ENCODE data around the gene MTERF1. TPM values are rescaled to one million over a fixed set of nuclear protein-coding genes. Genes with fewer than 3 reads are reported as not detected.

The MTERF1 gene
- total RNA-seq, 1 experiment from 2014 or later, result 13.1 TPM

DNA sequence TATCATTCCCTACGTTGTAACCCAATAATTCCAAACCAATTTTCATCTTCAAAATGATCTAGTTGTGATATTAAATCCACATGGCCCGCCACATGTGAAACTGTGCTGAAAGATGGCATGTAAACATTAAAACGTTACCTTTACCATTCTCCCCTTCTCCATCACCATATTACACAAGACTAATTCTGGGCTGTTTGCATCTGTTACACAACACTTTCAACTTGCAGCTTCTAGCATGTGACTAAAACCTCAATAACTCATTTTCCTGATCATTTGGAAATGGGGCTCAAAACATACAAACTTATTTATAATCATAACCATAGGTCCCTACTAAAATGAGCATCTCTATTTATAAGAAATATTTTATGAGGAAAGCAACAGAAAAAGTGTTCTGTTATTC is 4.7 kb downstream of the MTERF1 start:
- intact Hi-C loops (cut with micrococcal nuclease), result no loop called here
- ChIA-PET CTCF (no interaction called here), POLR2A (no interaction called here)

More for the DNA sequence above, 4.7 kb downstream of the MTERF1 start:
- no peak for DNase-seq (ENCODE audit: low read depth, low spot score)
- ATAC-seq, result no peak
- Histone ChIP-seq H4K20me1 (ENCODE audit: insufficient read depth) (no peaks in the 10 kb centered on the region), H3K9ac (ENCODE audit: low read length) (no peak overlapping the region), H3K79me2 (ENCODE audit: insufficient read depth, low read length) (peaks cover 80% of the 10 kb centered on the region), H2AFZ (ENCODE audit: low read depth, low read length, poor library complexity, severe bottlenecking) (no peak overlapping the region), H3K4me1 (ENCODE audit: control insufficient read depth in 1 of 2, insufficient read depth in 2 of 2, low read length in 2 of 2) (peaks cover 2 to 9% of the 10 kb centered on the region in 2 experiments; a peak in 3 of 4 replicates), H3K9me2 (ENCODE audit: insufficient read depth) (no peaks in the 10 kb centered on the region), H3K36me3 (ENCODE audit: control insufficient read depth in 1 of 2, insufficient read depth in 2 of 2, low read length in 2 of 2) (peaks cover 0 to 10% of the 10 kb centered on the region in 2 experiments; a peak in 1 of 4 replicates), H3K4me3 (replicated peaks in 1 of 2; ENCODE audit: low read depth in 1 of 2, low read length in 2 of 2) (no peak overlapping the region), H3K4me2 (ENCODE audit: low read length) (no peak overlapping the region), H3K9me3 (ENCODE audit: control insufficient read depth in 1 of 2, insufficient read depth in 1 of 2, low read depth in 1 of 2, low read length in 2 of 2) (no peaks in the 10 kb centered on the region), H3K27me3 (ENCODE audit: insufficient read depth, low read length) (no peaks in the 10 kb centered on the region), H3K27ac (ENCODE audit: low read depth, low read length) (no peak overlapping the region)
- BruUV-seq (replicated peaks), result no TSS peak
- RAD21 ChIA-PET (ENCODE audit: low non-redundant PET in 1 of 2, low total read pairs in 2 of 2, uncharacterized antibody in 2 of 2, unreplicated experiment in 2 of 2), result no interaction called here
- TF ChIP-seq FOSL1 (IDR thresholded peaks at IDR 0.05; ENCODE audit: low read depth), result no peak
- no peak for TF ChIP-seq EZH2phosphoT487 (IDR thresholded peaks at IDR 0.05; ENCODE audit: borderline replicate concordance)
- TF ChIP-seq SP1 (IDR thresholded peaks at IDR 0.05; ENCODE audit: low read depth), result no peak
- no peak for TF ChIP-seq JUND (IDR thresholded peaks at IDR 0.05)
- TF ChIP-seq CEBPB (IDR thresholded peaks at IDR 0.05; ENCODE audit: low read depth), result no peak
- TF ChIP-seq CBX3 (IDR thresholded peaks at IDR 0.05; ENCODE audit: low read depth), result no peak
- TF ChIP-seq, protein P1, sequence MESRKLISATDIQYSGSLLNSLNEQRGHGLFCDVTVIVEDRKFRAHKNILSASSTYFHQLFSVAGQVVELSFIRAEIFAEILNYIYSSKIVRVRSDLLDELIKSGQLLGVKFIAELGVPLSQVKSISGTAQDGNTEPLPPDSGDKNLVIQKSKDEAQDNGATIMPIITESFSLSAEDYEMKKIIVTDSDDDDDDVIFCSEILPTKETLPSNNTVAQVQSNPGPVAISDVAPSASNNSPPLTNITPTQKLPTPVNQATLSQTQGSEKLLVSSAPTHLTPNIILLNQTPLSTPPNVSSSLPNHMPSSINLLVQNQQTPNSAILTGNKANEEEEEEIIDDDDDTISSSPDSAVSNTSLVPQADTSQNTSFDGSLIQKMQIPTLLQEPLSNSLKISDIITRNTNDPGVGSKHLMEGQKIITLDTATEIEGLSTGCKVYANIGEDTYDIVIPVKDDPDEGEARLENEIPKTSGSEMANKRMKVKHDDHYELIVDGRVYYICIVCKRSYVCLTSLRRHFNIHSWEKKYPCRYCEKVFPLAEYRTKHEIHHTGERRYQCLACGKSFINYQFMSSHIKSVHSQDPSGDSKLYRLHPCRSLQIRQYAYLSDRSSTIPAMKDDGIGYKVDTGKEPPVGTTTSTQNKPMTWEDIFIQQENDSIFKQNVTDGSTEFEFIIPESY (IDR thresholded peaks at IDR 0.05; ENCODE audit: extremely low read depth, insufficient replicate concordance, low read length), result no peak
- no peak for TF ChIP-seq SIN3A (IDR thresholded peaks at IDR 0.05; ENCODE audit: low read depth)
- TF ChIP-seq, protein P2, sequence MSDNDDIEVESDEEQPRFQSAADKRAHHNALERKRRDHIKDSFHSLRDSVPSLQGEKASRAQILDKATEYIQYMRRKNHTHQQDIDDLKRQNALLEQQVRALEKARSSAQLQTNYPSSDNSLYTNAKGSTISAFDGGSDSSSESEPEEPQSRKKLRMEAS (IDR thresholded peaks at IDR 0.05), result no peak
- TF ChIP-seq ZNF274 (IDR thresholded peaks at IDR 0.05; ENCODE audit: low read depth, low read length), result no peak
- no peak for TF ChIP-seq ZFX (IDR thresholded peaks at IDR 0.05)
- no peak for TF ChIP-seq YY1 (IDR thresholded peaks at IDR 0.05; ENCODE audit: extremely low read depth, insufficient replicate concordance, low read depth, low read length)
- TF ChIP-seq SRF (IDR thresholded peaks at IDR 0.05; ENCODE audit: low read depth), result no peak
- no peak for TF ChIP-seq ATF3 (IDR thresholded peaks at IDR 0.05)
- TF ChIP-seq REST (IDR thresholded peaks at IDR 0.05; ENCODE audit: low read depth), result no peak
- no peak for TF ChIP-seq POLR2A (IDR thresholded peaks at IDR 0.05; ENCODE audit: borderline replicate concordance, extremely low read depth, insufficient read depth, insufficient read length)
- no peak for TF ChIP-seq EZH2 (IDR thresholded peaks at IDR 0.05)
- TF ChIP-seq CTCF (IDR thresholded peaks at IDR 0.05 in 2 of 3, conservative IDR thresholded peaks at IDR 0.05 in 1 of 3; ENCODE audit: borderline replicate concordance in 1 of 3, insufficient read depth in 1 of 3, low read depth in 2 of 3, low read length in 2 of 3), result no peak
- TF ChIP-seq EGR1 (IDR thresholded peaks at IDR 0.05; ENCODE audit: low read depth), result no peak
